Measurements from ENCODE around the gene HLA-DMB. TPM values are rescaled to one million over a fixed set of nuclear protein-coding genes. Genes with fewer than 3 reads are reported as not detected.
A peak's percentile ranks its signal among the peaks of the same experiment; 100 is the strongest.

Gene HLA-DMB
- total and polyA plus RNA-seq, 10 of the 15 experiments (the other 5 are each of a cell fraction or from before 2014, with no cell fraction given) = 114 to 173 (median 150) TPM

DNA sequence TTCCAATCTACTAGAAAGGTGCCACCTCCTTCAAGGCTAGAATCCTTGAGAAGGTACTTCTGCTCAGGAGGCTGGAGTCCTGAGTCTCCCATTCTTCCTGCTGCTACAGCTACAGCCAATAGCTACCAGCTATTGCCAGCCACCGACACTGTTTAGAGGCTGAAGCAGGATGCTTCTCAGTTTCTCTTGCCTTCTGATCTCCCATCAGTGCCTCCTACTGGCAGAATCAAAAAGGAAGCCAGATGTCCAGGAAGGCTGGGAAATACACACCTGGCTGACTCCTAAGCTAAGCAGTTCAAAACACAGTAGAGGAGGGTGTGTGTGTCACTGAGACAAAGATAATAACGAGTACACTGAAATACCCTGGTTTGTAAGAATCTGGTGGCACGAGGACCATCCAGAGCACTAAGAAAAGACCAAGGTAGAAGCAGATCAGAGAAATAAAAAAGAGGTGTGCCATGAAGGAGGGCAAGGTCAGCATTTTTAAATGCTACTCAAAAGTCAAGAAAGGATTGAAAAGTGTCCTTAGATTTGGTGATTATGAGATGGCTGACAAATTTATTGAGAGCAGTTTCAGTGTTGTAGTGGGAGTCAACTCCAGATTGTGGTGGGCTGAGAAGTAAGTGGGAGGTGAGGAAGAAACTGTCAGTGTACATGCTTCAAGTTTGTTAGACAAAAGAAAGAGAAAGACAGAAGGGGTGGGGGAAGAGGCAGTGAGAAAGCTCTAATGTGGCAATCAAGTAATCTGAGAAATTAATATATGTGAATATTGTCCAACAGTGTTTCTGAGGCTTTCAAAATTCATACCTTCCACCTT is 14.4 kb upstream of the HLA-DMB start:
- Histone ChIP-seq H2AFZ (ENCODE audit: control insufficient read depth, low read depth, low read length) (no peak overlapping the region; the same call in 1 of the 2 replicates), H3K27ac (ENCODE audit: control insufficient read depth, insufficient read depth) (peak overlapping the region; percentile 51), H3K36me3 (ENCODE audit: control insufficient read depth in 2 of 2, insufficient read depth in 2 of 2, low read length in 1 of 2) (no peaks in the 10 kb centered on the region; a peak in 2 of 4 replicates), H3K79me2 (ENCODE audit: control insufficient read depth, insufficient read depth, low read length) (peaks cover 25% of the 10 kb centered on the region), H3K4me3 (no peak overlapping the region), H3K9me3 (replicated peaks; ENCODE audit: control insufficient read depth, insufficient read depth, low read length) (no peaks in the 10 kb centered on the region), H3K4me2 (ENCODE audit: control insufficient read depth, insufficient read depth) (peak overlapping the region; percentile 60), H3K4me1 (ENCODE audit: control insufficient read depth, insufficient read depth, low read length) (peaks cover 28% of the 10 kb centered on the region), H3K27me3 (replicated peaks in 1 of 2; ENCODE audit: control insufficient read depth in 2 of 2, insufficient read depth in 2 of 2, low read length in 1 of 2) (no peaks in the 10 kb centered on the region), H4K20me1 (ENCODE audit: control insufficient read depth, insufficient read depth) (no peaks in the 10 kb centered on the region), H3K9ac (ENCODE audit: control insufficient read depth, insufficient read depth, low read length) (no peak overlapping the region)
- intact Hi-C loops (cut with micrococcal nuclease; ENCODE audit: unreplicated experiment) = no loop called here
- 9% methylated on average over 3 of the region's 3 CpGs for WGBS (ENCODE audit: insufficient coverage, insufficient replicate concordance, low lambda C conversion rate, missing lambda C conversion rate)
- in situ Hi-C loops (cut with MboI) = loop anchor here (25.0 kb wide), 2 partner anchors 1393 to 1707 kb away; partner anchors contain the start of gene LTA
- POLR2A ChIA-PET = interaction anchor here (0.6 to 13.5 kb wide), 19 partner anchors 8 to 1031 kb away, joined by 3 to 486 read pairs (median 5); partner anchors contain the start of genes BRD2, HLA-DMB, PSMB9 and TAP1
- DNase-seq (ENCODE audit: low read depth, low spot score) (no peak), FAIRE-seq (no peak), ATAC-seq (peak; percentile 8)
- CTCF ChIA-PET = interaction anchor here (0.6 to 13.5 kb wide), 28 partner anchors 11 to 612 kb away, joined by 3 to 532 read pairs (median 6); partner anchors contain the start of genes BRD2, HLA-DMB, HLA-DPA1 and PSMB9
- no TSS peak for BruUV-seq (replicated peaks)
- SMC1A ChIA-PET (ENCODE audit: uncharacterized antibody, unreplicated experiment) = interaction anchor here (1.0 to 11.3 kb wide), 15 partner anchors 15 to 116 kb away, joined by 3 to 354 read pairs (median 6); partner anchors contain the start of genes BRD2, HLA-DMB, TAP1 and TAP2
- RAD21 ChIA-PET (ENCODE audit: unreplicated experiment) = interaction anchor here (0.6 to 8.3 kb wide), 14 partner anchors 13 to 117 kb away, joined by 3 to 224 read pairs (median 16); partner anchors contain the start of genes BRD2, HLA-DMB, PSMB9 and TAP1
- TF ChIP-seq POLR2AphosphoS5 (IDR thresholded peaks at IDR 0.05; ENCODE audit: low read length) (no peak), RAD21 (IDR thresholded peaks at IDR 0.05; ENCODE audit: insufficient read depth, low read depth, low read length) (peak; percentile 48), EED (IDR thresholded peaks at IDR 0.05; ENCODE audit: low read depth) (peak; percentile 60; the same call in 1 of the 2 replicates), RCOR1 (conservative IDR thresholded peaks at IDR 0.05; ENCODE audit: low read depth, low read length) (0 out of 2 replicates have a peak, but pooled peaks have one; percentile 46), IKZF1 (conservative IDR thresholded peaks at IDR 0.05) (peak; percentile 68), BHLHE40 (IDR thresholded peaks at IDR 0.05; ENCODE audit: borderline replicate concordance in 1 of 2, low read depth in 2 of 2, low read length in 1 of 2) (no peak), CBX5 (IDR thresholded peaks at IDR 0.05; ENCODE audit: low read depth) (0 out of 2 replicates have a peak, but pooled peaks have one; percentile 32), SMARCA5 (IDR thresholded peaks at IDR 0.05) (peak; percentile 62), RUNX3 (IDR thresholded peaks at IDR 0.05; ENCODE audit: low read length) (peak; percentile 28; the same call in 1 of the 2 replicates), NFIC (IDR thresholded peaks at IDR 0.05; ENCODE audit: low read depth, low read length) (peak; percentile 44; the same call in 1 of the 2 replicates), IKZF2 (IDR thresholded peaks at IDR 0.05) (peak; percentile 42 to 43; a peak in 2 of 4 replicates)
- TF ChIP-seq, protein P1, sequence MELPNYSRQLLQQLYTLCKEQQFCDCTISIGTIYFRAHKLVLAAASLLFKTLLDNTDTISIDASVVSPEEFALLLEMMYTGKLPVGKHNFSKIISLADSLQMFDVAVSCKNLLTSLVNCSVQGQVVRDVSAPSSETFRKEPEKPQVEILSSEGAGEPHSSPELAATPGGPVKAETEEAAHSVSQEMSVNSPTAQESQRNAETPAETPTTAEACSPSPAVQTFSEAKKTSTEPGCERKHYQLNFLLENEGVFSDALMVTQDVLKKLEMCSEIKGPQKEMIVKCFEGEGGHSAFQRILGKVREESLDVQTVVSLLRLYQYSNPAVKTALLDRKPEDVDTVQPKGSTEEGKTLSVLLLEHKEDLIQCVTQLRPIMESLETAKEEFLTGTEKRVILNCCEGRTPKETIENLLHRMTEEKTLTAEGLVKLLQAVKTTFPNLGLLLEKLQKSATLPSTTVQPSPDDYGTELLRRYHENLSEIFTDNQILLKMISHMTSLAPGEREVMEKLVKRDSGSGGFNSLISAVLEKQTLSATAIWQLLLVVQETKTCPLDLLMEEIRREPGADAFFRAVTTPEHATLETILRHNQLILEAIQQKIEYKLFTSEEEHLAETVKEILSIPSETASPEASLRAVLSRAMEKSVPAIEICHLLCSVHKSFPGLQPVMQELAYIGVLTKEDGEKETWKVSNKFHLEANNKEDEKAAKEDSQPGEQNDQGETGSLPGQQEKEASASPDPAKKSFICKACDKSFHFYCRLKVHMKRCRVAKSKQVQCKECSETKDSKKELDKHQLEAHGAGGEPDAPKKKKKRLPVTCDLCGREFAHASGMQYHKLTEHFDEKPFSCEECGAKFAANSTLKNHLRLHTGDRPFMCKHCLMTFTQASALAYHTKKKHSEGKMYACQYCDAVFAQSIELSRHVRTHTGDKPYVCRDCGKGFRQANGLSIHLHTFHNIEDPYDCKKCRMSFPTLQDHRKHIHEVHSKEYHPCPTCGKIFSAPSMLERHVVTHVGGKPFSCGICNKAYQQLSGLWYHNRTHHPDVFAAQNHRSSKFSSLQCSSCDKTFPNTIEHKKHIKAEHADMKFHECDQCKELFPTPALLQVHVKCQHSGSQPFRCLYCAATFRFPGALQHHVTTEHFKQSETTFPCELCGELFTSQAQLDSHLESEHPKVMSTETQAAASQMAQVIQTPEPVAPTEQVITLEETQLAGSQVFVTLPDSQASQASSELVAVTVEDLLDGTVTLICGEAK (IDR thresholded peaks at IDR 0.05; ENCODE audit: borderline replicate concordance) = no peak
- TF ChIP-seq, protein P2, sequence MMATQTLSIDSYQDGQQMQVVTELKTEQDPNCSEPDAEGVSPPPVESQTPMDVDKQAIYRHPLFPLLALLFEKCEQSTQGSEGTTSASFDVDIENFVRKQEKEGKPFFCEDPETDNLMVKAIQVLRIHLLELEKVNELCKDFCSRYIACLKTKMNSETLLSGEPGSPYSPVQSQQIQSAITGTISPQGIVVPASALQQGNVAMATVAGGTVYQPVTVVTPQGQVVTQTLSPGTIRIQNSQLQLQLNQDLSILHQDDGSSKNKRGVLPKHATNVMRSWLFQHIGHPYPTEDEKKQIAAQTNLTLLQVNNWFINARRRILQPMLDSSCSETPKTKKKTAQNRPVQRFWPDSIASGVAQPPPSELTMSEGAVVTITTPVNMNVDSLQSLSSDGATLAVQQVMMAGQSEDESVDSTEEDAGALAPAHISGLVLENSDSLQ (IDR thresholded peaks at IDR 0.05) = peak; percentile 56; the same call in 1 of the 2 replicates
- TF ChIP-seq, protein P3, sequence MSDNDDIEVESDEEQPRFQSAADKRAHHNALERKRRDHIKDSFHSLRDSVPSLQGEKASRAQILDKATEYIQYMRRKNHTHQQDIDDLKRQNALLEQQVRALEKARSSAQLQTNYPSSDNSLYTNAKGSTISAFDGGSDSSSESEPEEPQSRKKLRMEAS (IDR thresholded peaks at IDR 0.05; ENCODE audit: low read depth, low read length) = no peak

All from GM12878 (cell line).